Measurements from ENCODE around the gene FAAH. TPM values are rescaled to one million over a fixed set of nuclear protein-coding genes. Genes with fewer than 3 reads are reported as not detected.

The FAAH gene
- total and polyA plus RNA-seq, 10 of the 15 experiments (the other 5 are each of a cell fraction or from before 2014, with no cell fraction given): 0.07 to 2.5 (median 0.64) TPM; not detected in 1

DNA sequence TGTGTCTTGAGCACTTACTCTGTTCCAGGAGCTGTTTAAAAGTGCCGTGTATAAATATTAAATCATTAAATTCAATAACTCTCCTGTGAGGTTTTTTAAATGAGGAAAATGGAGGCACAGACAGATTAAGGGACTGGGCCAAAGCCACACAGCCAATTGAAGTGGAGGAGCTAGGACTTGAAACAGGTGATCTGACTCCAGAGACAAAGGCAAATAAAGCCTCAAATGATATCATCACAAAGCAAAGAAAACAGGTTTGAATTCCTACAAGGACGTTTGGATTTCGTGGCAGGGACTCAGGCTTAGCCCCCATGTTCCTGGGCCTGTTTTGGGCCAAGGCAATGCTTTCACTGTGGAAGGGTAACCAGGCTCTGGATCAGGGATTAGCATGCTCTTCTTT is 50.3 kb downstream of the FAAH start:
- Histone ChIP-seq H3K4me2 (ENCODE audit: control insufficient read depth, insufficient read depth) (no peak overlapping the region), H3K4me3 (no peak overlapping the region), H3K79me2 (ENCODE audit: control insufficient read depth, insufficient read depth, low read length) (no peaks in the 10 kb centered on the region), H4K20me1 (ENCODE audit: control insufficient read depth, insufficient read depth) (no peaks in the 10 kb centered on the region), H3K36me3 (ENCODE audit: control insufficient read depth in 2 of 2, insufficient read depth in 2 of 2, low read length in 1 of 2) (no peaks in the 10 kb centered on the region), H3K9me3 (replicated peaks; ENCODE audit: control insufficient read depth, insufficient read depth, low read length) (no peaks in the 10 kb centered on the region), H2AFZ (ENCODE audit: control insufficient read depth, low read depth, low read length) (no peak overlapping the region), H3K4me1 (ENCODE audit: control insufficient read depth, insufficient read depth, low read length) (no peaks in the 10 kb centered on the region; the same call in 1 of the 2 replicates), H3K9ac (ENCODE audit: control insufficient read depth, insufficient read depth, low read length) (no peak overlapping the region), H3K27ac (ENCODE audit: control insufficient read depth, insufficient read depth) (no peak overlapping the region), H3K27me3 (replicated peaks in 1 of 2; ENCODE audit: control insufficient read depth in 2 of 2, insufficient read depth in 2 of 2, low read length in 1 of 2) (peaks cover 4 to 17% of the 10 kb centered on the region in 2 experiments)
- FAIRE-seq (no peak), ATAC-seq (no peak), DNase-seq (ENCODE audit: low read depth, low spot score) (no peak)
- TF ChIP-seq NR2C1 (IDR thresholded peaks at IDR 0.05) (no peak), GATAD2B (conservative IDR thresholded peaks at IDR 0.05; ENCODE audit: low read depth) (no peak), PBX3 (IDR thresholded peaks at IDR 0.05; ENCODE audit: insufficient replicate concordance, low read depth, low read length) (no peak), TCF7 (IDR thresholded peaks at IDR 0.05; ENCODE audit: borderline replicate concordance) (no peak), BACH1 (IDR thresholded peaks at IDR 0.05; ENCODE audit: borderline replicate concordance) (no peak), ASH2L (IDR thresholded peaks at IDR 0.05; ENCODE audit: borderline replicate concordance, low read depth) (no peak), SMAD5 (IDR thresholded peaks at IDR 0.05; ENCODE audit: low read depth) (no peak), IKZF1 (conservative IDR thresholded peaks at IDR 0.05) (no peak), PAX8 (IDR thresholded peaks at IDR 0.05) (no peak), SRF (IDR thresholded peaks at IDR 0.05; ENCODE audit: low read depth in 2 of 2, low read length in 2 of 2) (no peak), HCFC1 (IDR thresholded peaks at IDR 0.05; ENCODE audit: low read length) (no peak), SREBF2 (IDR thresholded peaks at IDR 0.05; ENCODE audit: low read length) (no peak), EED (IDR thresholded peaks at IDR 0.05; ENCODE audit: low read depth) (no peak), FOXM1 (IDR thresholded peaks at IDR 0.05; ENCODE audit: low read depth, low read length) (no peak), FOS (IDR thresholded peaks at IDR 0.05; ENCODE audit: borderline replicate concordance, extremely low read depth, insufficient read length) (no peak)
- TF ChIP-seq, protein P1, sequence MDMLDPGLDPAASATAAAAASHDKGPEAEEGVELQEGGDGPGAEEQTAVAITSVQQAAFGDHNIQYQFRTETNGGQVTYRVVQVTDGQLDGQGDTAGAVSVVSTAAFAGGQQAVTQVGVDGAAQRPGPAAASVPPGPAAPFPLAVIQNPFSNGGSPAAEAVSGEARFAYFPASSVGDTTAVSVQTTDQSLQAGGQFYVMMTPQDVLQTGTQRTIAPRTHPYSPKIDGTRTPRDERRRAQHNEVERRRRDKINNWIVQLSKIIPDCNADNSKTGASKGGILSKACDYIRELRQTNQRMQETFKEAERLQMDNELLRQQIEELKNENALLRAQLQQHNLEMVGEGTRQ (IDR thresholded peaks at IDR 0.05; ENCODE audit: borderline replicate concordance, low read depth, low read length): no peak
- BruUV-seq (replicated peaks): no TSS peak
- ChIA-PET RAD21 (ENCODE audit: unreplicated experiment) (interaction anchor here (3.4 kb wide), 1 partner anchor 82 kb away, joined by 19 read pairs; no protein-coding TSS in a partner anchor), POLR2A (interaction anchor here (0.5 kb wide), 1 partner anchor 87 kb away, joined by 4 read pairs; no protein-coding TSS in a partner anchor), CTCF (interaction anchor here (1.0 to 5.2 kb wide), 8 partner anchors 11 to 95 kb away, joined by 3 to 84 read pairs (median 4); no protein-coding TSS in a partner anchor), SMC1A (ENCODE audit: uncharacterized antibody, unreplicated experiment) (interaction anchor here (1.8 kb wide), 1 partner anchor 83 kb away, joined by 4 read pairs; no protein-coding TSS in a partner anchor)
- intact Hi-C loops (cut with micrococcal nuclease; ENCODE audit: unreplicated experiment) (no loop called here), in situ Hi-C loops (cut with MboI) (no loop called here)
- WGBS (ENCODE audit: insufficient coverage, insufficient replicate concordance, low lambda C conversion rate, missing lambda C conversion rate): 0% methylated on average over 3 of the region's 3 CpGs
